A204.1 (cell line): ENCODE data around the gene CALR3.
"Not testable (repeated sequence)": the region's sequence is repeated elsewhere in the genome, so short reads cannot be mapped to it uniquely, and the experiment has no call there.

Experiments used
- FAIRE-seq: peaks from 2 replicates; lab custom pipeline; 2012; peaks lifted over from hg19 to GRCh38; lab: Jason Lieb, UNC

Gene CALR3

DNA sequence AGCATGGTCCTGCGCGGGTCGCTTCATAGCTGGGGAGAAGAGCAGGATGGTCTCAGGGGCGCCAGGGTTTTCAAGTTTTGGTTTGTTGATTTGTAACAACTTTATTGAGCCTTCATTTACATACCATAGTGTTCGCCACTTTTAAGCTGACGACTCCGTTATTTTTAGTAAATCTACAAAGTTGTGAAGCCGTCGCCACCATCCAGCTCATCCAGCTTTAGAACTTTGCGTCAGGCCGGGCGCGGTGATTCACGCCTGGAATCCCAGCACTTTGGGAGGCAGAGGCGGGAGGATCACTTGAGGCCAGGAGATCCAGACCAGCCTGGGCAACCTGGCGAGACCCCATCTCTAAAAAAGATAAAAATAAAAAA lies 631 bp upstream of the CALR3 start:
- FAIRE-seq = no peak

DNA sequence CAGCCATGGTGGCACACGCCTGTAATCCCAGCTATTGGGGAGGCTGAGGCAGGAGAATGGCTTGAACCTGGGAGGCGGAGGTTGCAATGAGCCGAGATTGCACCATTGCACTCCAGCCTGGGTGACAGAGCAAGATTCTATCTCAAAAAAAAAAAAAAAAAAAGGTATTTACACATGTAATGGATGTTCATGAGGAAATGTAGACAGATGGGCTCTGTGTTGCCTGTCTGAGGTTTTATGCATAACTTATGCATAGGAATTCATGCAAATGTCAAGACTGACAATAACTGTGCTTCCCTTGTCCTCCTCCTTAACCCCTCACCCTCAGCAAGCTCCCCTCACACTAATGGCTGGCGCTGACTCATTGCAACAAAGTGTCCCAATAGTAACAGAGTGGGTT lies 9.5 kb downstream of the CALR3 start:
- FAIRE-seq = not testable (repeated sequence)

DNA sequence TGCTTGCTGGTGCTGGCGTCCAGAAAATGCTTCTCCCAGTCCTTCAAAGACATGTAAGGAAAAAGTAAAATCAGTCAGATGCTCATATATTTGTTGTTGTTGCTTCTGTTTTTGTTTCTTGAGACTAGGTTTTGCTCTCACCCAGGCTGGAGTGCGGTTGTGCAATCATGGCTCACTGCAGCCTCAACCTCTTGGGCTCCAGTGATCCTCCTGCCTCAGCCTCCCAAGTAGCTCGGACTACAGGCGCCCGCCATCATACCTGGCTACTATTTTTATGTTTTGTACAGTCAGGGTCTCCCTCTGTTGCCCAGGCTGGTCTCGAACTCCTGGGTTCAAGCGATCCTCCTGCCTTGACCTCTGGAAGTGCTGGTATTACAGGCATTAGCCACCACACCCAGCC lies 13.2 kb downstream of the CALR3 start:
- FAIRE-seq = no peak

DNA sequence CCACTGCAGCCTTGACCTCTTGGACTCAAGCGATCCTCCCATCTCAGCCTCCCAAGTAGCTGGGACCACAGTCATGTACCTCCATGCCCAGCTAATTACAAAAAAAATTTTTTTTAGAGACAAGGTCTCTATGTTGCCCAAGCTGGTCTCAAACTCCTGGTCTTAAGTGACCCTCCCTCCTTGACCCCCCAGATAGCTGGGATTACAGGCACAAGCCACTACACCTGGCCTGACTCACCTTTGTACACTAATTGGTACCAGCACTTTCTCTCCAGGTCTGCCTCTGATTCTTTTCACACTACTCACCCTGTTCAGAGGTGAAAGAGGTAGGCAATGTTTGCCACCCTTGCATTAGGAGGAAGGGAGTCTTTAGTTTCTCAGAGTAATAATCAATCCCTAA lies 18.7 kb downstream of the CALR3 start:
- FAIRE-seq = no peak

DNA sequence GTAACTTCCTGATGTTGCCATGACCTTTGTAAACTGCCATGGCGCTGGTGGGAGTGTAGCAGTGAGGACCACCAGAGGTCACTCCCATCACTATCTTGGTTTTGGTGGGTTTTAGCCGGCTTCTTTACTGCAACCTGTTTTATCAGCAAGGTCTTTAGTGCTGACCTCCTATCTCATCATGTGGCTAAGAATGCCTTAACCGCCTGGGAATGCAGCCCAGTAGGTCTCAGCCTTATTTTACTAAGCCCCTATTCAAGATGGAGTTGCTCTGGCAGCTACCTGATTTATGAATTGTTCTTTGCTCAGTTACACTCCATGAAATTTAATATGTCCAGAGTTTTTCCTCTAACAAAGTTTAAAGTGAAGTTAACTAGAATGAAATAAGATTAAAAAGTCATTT lies 19.6 kb downstream of the CALR3 start:
- no peak for FAIRE-seq

DNA sequence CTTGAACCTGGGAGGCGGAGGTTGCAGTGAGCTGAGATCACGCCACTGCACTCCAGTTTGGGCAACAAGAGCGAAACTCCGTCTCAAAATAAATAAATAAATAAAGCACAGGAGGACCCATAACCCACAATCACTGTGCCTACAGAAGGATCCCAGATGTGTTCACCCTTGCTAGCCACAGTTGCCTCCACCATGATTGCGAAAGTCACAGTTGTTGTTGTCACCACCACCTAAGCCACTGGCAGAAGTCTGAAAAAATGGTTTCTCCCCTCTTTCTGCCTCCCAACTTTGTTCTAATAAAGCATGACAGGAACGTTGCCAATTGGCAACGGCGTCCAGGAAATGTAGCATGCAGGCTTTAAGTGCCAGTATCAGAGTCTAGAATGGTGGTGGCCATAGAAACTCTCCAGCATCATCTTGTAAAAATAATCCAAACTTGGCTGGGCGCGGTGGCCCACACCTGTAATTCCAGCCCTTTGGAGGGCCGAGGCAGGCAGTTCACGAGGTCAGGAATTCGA lies 22.0 kb downstream of the CALR3 start:
- no peak for FAIRE-seq

DNA sequence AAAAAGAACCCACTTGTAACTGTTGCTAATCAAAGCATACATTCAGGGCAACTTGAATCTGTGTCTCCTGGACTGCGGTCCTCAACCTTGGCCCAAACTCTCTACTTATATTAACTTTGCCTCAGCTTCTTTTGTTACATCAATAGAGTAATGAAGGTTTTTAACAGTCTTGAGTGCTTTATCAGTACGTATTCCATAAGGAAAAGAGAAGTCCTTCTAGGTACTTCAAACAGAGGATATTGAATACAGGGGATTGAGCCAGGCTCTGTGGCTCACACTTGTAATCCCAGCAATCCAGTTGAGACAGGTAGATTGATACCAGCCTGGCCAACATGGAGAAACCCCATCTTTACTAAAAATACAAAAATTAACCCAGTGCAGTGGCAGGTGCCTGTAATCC lies 23.0 kb downstream of the CALR3 start:
- no peak for FAIRE-seq

DNA sequence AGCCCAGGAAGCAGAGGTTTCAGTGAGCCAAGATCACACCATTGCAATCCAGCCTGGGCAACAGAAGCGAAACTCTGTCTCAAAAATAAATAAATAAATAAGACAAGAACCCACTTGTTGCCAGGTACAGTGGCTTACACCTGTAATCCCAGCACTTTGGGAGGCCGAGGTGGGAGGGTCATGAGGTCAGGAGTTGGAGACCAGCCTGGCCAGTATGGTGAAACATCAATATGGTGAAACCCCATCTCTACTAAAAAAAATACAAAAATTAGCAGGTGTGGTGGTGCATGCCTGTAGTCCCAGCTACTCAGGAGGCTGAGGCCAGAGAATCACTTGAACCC lies 23.4 kb downstream of the CALR3 start:
- not testable (repeated sequence) for FAIRE-seq

DNA sequence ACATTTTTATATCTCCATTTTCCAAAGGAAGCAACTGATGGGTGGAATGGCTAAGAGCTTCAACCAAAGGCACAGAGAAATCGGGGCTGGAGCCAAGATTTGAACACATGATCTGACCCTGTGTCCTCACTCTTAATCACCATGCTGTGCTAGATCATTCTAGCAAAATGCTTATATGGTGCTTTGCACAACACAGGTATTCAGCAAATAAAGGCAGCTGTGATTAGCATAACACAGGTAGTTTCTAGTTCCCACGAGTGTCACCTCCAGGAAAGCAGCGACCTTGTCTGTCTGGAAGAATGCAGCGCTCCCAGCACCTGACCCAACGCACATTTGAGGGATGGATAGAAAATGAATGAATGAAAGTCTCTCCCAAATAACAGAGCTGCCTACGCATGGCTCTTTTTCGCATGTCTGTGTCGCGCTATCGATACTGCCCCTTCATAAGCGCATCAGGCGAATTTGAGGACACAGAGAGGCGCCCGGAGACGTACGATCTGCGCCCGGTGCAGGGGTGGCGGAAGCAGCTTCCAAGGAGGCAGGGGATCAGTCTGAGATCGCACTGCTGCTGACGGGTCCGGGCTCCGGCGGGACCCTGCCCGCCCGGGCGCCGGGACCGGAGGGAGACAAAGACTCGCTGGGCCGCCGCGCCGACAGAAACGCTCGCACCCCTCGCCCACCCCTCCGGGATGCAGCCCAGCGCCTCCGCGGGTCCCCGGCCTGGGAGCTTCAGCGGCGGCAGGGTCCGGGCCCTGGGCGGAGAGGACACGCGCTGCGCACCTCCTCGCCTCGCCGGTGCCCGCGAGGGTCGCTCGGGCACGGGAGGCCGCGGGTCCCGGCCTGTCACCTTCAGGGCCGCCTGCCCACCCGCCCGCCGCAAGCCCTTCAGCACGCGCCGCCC lies 24.8 kb downstream of the CALR3 start:
- no peak for FAIRE-seq

DNA sequence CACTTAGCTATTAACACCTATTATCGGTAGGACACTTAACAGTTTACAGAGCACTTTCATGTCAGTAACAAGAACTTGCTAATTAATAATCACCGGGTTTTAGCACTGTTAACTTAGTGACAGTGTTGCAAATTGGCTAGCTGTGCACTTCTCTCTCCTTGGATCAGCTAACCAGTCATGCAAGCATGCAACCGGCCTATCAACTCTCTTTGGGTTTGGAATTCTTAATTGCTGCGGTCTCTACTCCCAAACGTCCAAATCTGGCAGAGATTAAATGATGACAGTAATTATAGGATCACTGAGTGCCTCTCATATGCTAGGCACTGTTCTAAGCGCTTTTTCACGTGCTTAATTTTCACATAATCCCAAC lies 25.4 kb downstream of the CALR3 start:
- FAIRE-seq = no peak

DNA sequence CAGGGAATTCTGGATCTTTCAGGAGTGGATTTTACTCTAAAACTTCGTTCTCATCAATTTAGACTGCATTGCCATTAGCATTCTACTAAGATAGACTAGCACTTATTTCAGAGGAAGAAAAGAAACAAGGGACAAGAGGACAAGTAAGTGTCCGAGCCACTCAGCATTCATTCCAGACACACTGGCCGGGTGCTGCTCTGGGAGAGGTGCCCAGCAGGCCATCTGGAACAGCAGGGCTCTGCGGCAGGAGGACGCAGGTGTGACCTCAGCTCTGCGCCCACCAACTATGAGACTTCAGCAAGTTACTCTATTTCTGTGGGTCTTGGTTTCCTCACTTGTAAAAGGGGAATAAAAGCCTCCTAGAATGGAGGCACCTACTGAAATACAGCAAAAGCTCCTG lies 28.4 kb downstream of the CALR3 start:
- no peak for FAIRE-seq

DNA sequence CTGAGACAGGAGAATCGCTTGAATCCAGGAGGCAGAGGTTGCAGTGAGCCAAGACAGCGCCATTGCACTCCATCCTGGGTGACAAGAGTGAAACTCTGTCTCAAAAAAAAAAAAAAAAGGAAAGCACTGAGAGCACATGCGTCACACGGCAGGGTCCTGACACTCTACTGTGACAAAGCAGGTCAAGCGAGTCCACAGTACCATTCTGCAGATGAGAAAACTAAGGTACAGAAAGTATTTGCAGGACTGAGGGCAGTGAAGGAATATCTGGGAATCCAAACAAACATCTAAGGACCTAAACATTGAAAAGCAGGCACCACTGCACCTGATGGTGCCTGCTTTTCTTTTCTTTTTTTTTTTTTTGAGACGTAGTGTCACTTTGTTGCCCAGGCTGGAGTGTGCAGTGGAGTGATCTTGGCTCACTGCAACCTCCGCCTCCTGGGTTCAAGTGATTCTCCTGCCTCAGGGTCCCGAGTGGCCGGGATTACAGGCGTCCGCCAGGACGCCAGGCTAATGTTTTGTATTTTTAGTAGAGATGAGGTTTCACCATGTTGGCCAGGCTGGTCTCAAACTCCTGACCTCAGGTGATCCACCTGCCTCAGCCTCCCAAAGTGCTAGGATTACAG lies 29.1 kb downstream of the CALR3 start:
- not testable (repeated sequence) for FAIRE-seq

DNA sequence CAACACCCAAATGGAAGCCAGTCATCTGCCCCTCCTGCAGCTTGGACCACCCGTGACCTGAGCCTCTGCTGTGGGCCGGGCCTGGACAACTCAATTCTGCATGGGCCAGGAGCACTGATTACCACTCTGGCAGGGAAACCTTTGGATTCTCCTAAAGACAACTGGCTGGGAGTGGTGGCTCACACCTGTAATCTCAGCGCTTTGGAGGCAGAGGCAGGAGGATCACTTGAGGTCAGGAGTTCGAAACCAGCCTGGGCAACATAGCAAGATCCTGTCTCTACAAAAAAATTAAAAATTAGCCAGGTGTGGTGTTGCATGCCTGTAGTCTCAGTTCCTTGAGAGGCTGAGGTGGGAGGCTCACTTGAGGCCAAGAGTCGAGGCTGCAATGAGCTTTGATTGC lies 30.7 kb downstream of the CALR3 start:
- FAIRE-seq = no peak

DNA sequence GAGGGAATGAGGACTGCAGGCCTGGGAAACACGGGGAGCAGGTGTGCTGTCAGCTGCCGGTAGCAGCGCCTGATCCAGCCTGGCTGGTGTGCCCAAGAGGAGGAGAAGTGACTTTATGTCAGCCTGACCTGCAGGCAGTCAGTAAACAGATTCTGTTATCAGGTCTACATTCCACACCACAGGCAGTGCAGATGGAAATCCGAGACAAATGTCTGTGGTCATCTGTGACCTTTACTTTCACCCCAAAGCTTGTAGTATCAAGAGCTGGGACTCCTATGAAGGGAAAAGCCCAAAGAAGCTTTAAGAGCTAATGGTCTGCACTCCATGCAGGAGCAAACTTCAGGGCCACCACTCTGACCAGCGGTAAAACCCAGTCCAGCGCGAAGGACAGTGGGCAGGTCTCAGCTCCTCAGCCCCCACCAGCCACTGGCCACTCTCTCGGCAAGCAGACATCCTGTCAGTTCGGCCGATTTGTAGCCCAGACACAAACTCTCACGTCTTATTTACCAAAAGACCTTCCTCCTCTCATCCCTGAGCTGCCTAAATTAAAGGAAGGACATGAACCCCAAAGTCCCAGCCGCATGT lies 31.9 kb downstream of the CALR3 start:
- no peak for FAIRE-seq

DNA sequence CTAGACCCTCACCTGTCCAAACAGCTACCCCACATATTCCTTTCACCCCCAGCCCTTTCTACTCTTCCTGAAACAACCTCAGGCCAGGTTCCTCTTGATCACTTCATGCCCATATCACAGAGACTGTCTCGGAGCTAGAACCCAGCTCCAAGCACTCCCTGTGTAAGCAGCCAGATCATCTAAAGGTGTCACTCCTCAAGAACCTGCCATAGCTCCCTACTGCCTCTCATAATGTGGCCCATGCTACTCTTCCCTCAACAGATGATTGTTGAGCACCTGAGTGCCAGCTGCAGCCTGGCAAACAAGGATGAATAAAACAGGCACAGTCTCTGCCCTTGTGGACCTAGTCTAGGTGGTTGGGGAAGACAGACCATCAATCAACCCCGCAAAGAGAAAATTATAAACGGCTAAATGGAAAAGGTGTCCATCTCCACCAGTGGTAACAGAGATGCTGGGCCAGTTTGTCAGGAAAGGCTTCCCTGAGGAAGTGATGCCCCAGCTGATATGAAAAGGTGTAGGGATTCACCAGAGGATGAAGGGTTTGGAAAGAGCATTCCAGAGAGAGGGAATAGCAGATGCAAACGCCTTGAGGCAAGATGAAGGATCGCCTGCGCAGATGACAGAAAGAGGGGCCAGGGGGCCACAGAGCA lies 32.5 kb downstream of the CALR3 start:
- no peak for FAIRE-seq

DNA sequence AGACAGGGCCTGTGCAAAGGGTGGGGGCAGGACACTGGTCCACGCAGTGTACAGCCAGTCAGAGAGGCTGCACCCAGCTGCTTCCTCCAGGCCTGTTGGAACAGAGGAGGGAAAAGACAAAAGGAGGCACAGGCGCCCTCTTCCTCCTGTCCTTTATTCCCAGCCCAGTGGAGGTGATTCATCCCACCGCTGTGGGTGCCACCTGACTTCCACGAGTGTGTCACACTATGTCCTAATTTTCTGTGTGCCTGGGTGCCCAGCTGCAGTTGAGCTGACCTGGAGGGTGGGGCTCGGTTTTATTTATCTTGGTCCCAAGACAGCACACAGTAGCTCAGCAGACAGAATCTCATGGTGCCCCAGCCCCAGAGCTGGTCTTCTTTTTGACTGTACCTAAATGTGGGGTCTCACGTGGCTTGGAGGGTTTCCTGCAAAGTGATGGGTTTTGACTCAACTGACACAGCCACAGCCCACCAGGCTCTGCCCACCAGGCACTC lies 33.2 kb downstream of the CALR3 start:
- FAIRE-seq = no peak

DNA sequence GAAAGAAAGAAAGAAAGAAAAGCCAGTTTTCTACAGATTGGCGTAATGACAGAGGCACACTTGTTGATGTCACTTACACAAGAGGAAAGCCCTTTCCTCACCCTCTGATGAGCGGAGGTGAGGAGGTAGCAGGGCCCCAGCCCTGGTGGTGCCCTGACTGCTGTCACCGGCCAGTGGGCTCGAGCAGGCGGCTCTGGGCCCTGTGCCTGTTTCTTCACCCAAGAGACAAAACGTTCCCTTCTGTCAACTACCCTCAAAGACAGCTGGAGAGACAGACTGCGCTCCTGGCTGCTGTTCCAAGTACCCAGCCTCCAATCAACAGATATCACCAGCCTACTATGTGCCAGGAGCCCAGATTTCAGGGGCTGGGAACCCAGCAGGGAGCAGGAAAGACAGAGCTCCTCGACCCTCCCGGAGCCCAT lies 34.3 kb downstream of the CALR3 start:
- no peak for FAIRE-seq

DNA sequence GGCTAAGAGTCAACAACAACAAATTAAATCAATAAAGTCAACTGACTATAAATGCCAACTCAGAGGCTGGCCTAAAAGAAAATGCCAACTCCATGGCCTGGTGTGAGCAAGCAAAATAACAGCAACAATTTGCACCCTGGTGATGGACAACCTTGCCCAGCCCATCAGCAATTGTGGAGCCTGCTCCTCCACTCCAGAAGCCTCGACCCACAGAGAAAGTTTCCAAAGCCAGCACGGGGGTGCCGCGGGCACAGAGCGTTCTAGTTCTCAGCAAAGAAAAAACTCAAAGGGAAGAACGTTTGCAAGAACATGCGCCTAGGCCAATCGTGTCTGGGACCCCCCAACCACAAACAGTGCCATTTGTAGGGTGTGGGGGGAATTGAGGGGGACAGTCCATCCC lies 35.5 kb downstream of the CALR3 start:
- FAIRE-seq = no peak

DNA sequence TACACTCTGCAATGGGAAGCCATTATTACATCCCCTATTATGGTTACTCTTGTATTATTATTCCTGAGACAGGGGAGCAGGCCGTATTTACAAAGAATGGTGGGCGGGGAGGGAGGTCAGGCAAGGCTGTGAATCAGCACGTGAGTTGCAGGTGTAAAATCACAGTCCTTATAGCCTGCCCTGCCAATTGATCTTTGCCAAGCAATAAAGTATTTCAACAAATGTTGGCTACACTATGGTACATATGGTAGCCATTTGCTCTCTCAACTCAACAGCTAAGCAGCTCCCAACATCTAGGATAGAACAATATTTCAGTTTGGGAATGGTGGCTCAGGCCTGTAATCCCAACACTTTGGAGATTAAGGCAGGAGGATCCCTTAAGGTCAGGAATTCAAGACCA lies 36.3 kb downstream of the CALR3 start:
- no peak for FAIRE-seq

DNA sequence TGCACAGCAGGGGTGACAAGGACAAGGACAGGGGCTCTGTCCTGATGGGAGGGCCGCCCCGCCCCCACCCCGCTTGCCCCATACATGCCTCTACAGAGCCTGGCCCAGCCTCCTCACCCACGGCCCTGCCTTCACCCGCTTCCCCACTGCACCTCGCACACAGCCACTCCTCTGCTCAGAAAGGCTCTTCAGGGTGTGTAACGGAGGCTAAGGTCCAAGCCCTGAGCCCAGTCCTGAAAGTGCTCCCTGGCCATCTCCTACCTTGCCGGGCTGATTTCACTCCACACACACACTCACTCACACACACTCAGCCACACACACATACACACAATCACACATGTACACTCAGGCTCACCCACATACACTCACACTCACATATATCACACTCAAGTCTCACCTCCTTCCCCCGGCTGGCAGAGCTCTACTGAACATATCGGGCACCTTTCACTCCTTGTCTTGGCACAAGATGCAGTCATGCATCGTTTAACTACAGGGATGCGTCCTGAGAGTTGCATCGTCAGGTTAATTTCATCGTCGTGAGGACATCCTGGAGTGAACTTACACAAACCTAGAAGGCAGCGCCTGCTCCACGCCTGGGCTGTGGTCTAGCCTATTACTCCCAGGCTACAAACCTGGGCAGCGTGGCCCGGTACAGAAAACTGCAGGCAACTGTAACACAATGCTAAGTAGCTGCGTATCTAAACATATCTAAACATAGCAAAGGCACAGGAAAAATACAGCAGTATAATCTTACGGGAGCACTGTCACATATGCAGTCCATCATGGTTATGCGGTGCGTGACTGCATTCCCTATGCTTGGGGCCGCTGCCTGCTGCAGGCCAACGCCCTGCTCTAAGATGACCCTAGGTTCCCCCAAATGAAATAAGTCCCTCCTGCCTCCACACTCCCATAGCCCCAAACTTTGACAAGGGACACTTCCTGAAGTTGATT lies 37.3 kb downstream of the CALR3 start:
- no peak for FAIRE-seq

DNA sequence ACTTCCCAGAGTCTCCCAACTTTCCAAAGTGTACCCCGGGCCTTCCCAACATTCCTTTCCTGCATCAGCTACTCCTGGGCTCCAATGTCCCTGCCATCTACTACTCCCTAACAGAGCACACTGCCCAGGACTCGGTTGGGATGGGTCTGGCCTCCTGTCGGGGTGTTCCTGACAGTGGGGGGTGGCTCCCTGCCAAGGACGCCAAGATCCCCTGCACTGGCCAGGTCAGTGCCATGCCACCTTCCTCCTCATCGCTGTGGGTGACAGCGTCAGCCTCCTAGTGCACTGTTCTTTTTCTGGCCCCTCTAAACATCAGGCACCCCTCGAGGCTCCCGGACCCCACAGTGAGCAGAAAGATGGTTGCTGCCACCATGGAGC lies 38.0 kb downstream of the CALR3 start:
- no peak for FAIRE-seq
